Measurements from ENCODE around the gene SHISA9. TPM values are rescaled to one million over a fixed set of nuclear protein-coding genes. Genes with fewer than 3 reads are reported as not detected.
A peak's percentile ranks its signal among the peaks of the same experiment; 100 is the strongest.

The SHISA9 gene
- total and polyA plus RNA-seq, 2 donors (not counting 1 experiment from before 2014, with no cell fraction given) = 0.03 to 0.07 TPM

DNA sequence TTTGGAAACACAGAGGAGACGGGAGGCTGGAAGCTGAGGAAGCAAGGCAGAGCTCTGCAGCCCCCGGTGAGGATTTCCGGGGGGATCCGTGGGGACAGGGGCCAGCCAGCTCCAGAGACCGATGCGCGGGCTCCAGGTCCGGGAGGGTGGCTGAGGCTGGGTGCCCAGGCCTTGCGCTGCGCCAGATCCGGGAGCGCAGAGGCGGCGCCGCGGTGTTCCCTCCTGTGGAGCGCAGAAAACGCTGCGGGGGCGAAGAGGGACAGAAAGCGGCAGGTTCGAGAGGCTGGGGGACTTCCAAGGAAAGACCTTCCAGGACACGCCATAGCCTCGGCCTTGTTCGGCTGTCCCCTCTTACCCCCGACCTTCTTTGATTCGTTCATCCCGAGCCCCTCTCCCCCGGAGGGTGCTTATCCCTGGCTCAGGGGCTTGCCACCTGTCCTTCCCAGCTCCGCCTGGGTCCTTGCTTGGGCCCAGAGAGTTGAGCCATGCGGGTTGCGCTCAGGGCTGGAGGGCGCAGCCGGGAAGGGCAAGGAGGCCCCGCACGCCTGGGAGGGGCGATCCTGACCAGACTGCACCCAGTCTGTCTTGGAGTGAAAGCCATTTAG lies 697 bp upstream of the SHISA9 start:
- DNase-seq (no peak), ATAC-seq (ENCODE audit: low read depth) (no peak)
- no peaks in the 10 kb centered on the region for H3K9me3 Mint-ChIP-seq (ENCODE audit: insufficient read depth)
- 6% methylated on average over 37 of the region's 37 CpGs for WGBS (ENCODE audit: insufficient coverage)
- H2AFZ ChIP-seq (ENCODE audit: insufficient read depth, low read depth, low read length, poor library complexity, severe bottlenecking) = no peak overlapping the region
- no peaks in the 10 kb centered on the region for H3K36me3 ChIP-seq (replicated peaks in 1 of 2; ENCODE audit: control extremely low read depth in 1 of 2, control insufficient read depth in 1 of 2, extremely low read depth in 1 of 2, insufficient read depth in 2 of 2, low read length in 1 of 2)
- no peak overlapping the region for H3K27ac ChIP-seq (ENCODE audit: low read length in 2 of 2)
- ChIA-PET POLR2A (no interaction called here), CTCF (no interaction called here)
- H3K4me3 Mint-ChIP-seq = no peak overlapping the region
- peaks cover 57% of the 10 kb centered on the region for H3K27me3 Mint-ChIP-seq
- TF ChIP-seq, protein P1, sequence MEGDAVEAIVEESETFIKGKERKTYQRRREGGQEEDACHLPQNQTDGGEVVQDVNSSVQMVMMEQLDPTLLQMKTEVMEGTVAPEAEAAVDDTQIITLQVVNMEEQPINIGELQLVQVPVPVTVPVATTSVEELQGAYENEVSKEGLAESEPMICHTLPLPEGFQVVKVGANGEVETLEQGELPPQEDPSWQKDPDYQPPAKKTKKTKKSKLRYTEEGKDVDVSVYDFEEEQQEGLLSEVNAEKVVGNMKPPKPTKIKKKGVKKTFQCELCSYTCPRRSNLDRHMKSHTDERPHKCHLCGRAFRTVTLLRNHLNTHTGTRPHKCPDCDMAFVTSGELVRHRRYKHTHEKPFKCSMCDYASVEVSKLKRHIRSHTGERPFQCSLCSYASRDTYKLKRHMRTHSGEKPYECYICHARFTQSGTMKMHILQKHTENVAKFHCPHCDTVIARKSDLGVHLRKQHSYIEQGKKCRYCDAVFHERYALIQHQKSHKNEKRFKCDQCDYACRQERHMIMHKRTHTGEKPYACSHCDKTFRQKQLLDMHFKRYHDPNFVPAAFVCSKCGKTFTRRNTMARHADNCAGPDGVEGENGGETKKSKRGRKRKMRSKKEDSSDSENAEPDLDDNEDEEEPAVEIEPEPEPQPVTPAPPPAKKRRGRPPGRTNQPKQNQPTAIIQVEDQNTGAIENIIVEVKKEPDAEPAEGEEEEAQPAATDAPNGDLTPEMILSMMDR (IDR thresholded peaks at IDR 0.05) = no peak
- TF ChIP-seq EZH2 (IDR thresholded peaks at IDR 0.05; ENCODE audit: borderline replicate concordance, insufficient read depth, low read depth, low read length, poor library complexity, severe bottlenecking) = no peak
- no peaks in the 10 kb centered on the region for H4K20me1 ChIP-seq (ENCODE audit: control insufficient read depth, insufficient read depth, low read length, poor library complexity, severe bottlenecking)
- peaks cover 0 to 30% (median 7%) of the 10 kb centered on the region in 4 experiments for H3K27me3 ChIP-seq (replicated peaks in 1 of 4; ENCODE audit: control extremely low read depth in 1 of 4, control insufficient read depth in 3 of 4, insufficient read depth in 4 of 4, low read length in 3 of 4)
- peaks cover 10% of the 10 kb centered on the region in 2 donors for H3K4me1 ChIP-seq (ENCODE audit: control insufficient read depth in 2 of 2, insufficient read depth in 2 of 2, low read length in 2 of 2)
- no peak overlapping the region for H3K4me3 ChIP-seq (ENCODE audit: control extremely low read depth in 1 of 5, extremely low read depth in 1 of 5, insufficient read depth in 1 of 5, low read depth in 2 of 5, low read length in 4 of 5)
- H3K9ac ChIP-seq (ENCODE audit: low read length) = no peak overlapping the region
- no peak overlapping the region for H3K27ac Mint-ChIP-seq
- intact Hi-C loops (cut with micrococcal nuclease) = no loop called here
- H3K4me1 Mint-ChIP-seq = peaks cover 5% of the 10 kb centered on the region
- H3K9me3 ChIP-seq (ENCODE audit: control extremely low read depth in 1 of 3, control insufficient read depth in 2 of 3, insufficient read depth in 1 of 3, low read length in 2 of 3) = peaks cover 0 to 4% (median 0%) of the 10 kb centered on the region in 3 donors
- H3K4me2 ChIP-seq (replicated peaks; ENCODE audit: low read depth, low read length, poor library complexity, severe bottlenecking) = no peak overlapping the region
- no peaks in the 10 kb centered on the region for H3K79me2 ChIP-seq (ENCODE audit: control insufficient read depth, insufficient read depth, low read length)

DNA sequence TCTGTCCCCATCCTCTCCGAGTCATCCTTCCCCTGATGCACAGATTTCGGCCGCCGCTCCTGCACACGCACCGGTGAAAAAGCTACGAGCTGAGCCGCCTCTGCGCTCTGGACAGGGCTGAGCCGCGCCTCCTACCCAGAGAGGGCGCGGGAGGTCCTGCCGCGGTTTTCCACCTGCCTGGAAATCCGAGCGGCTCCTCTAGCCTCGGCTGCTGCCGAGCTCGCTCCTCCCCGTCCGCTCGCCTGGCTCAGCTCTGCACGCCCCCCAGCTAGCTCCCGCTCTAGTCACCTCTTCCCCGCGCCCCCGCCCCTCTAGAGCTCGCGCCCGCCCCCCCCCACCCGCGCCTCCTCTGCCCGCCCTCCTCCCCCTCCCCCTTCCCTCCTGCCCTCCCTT lies 198 bp upstream of the SHISA9 start:
- H3K4me1 ChIP-seq (ENCODE audit: control insufficient read depth in 2 of 2, insufficient read depth in 2 of 2, low read length in 2 of 2) = peaks cover 10% of the 10 kb centered on the region in 2 donors
- intact Hi-C loops (cut with micrococcal nuclease) = no loop called here
- no peak overlapping the region for H3K9ac ChIP-seq (ENCODE audit: low read length)
- 4% methylated on average over 20 of the region's 34 CpGs for WGBS (ENCODE audit: insufficient coverage)
- no peak overlapping the region for H2AFZ ChIP-seq (ENCODE audit: insufficient read depth, low read depth, low read length, poor library complexity, severe bottlenecking)
- ChIA-PET POLR2A (no interaction called here), CTCF (no interaction called here)
- DNase-seq (peak; percentile 11), ATAC-seq (ENCODE audit: low read depth) (no peak)
- Mint-ChIP-seq H3K4me1 (peaks cover 5% of the 10 kb centered on the region), H3K27ac (no peak overlapping the region), H3K9me3 (ENCODE audit: insufficient read depth) (no peaks in the 10 kb centered on the region), H3K4me3 (no peak overlapping the region), H3K27me3 (peaks cover 56% of the 10 kb centered on the region)
- no peak overlapping the region for H3K4me2 ChIP-seq (replicated peaks; ENCODE audit: low read depth, low read length, poor library complexity, severe bottlenecking)
- TF ChIP-seq EZH2 (IDR thresholded peaks at IDR 0.05; ENCODE audit: borderline replicate concordance, insufficient read depth, low read depth, low read length, poor library complexity, severe bottlenecking) = no peak
- TF ChIP-seq, protein P1 (IDR thresholded peaks at IDR 0.05) = no peak
- H3K27me3 ChIP-seq (replicated peaks in 1 of 4; ENCODE audit: control extremely low read depth in 1 of 4, control insufficient read depth in 3 of 4, insufficient read depth in 4 of 4, low read length in 3 of 4) = peaks cover 0 to 34% (median 7%) of the 10 kb centered on the region in 4 experiments
- no peaks in the 10 kb centered on the region for H3K79me2 ChIP-seq (ENCODE audit: control insufficient read depth, insufficient read depth, low read length)
- no peaks in the 10 kb centered on the region for H3K36me3 ChIP-seq (replicated peaks in 1 of 2; ENCODE audit: control extremely low read depth in 1 of 2, control insufficient read depth in 1 of 2, extremely low read depth in 1 of 2, insufficient read depth in 2 of 2, low read length in 1 of 2)
- H4K20me1 ChIP-seq (ENCODE audit: control insufficient read depth, insufficient read depth, low read length, poor library complexity, severe bottlenecking) = no peaks in the 10 kb centered on the region
- peaks cover 0 to 4% (median 0%) of the 10 kb centered on the region in 3 donors for H3K9me3 ChIP-seq (ENCODE audit: control extremely low read depth in 1 of 3, control insufficient read depth in 2 of 3, insufficient read depth in 1 of 3, low read length in 2 of 3)
- no peak overlapping the region for H3K4me3 ChIP-seq (ENCODE audit: control extremely low read depth in 1 of 5, extremely low read depth in 1 of 5, insufficient read depth in 1 of 5, low read depth in 2 of 5, low read length in 4 of 5)
- H3K27ac ChIP-seq (ENCODE audit: low read length in 2 of 2) = no peak overlapping the region
